Lower leg skin (tissue), 4 donors: Measurements from ENCODE around the gene WFIKKN1. TPM values are rescaled to one million over a fixed set of nuclear protein-coding genes. Genes with fewer than 3 reads are reported as not detected.

ENCODE experiments used
- DNase-seq, 2 donors: peaks; one replicate each; pipeline ENCODE4 v3.0.0-alpha.2; 2019; ENCODE audit warnings: low spot score in 2 of 2
- H3K4me3 ChIP-seq: fragments of 200-600 bp; sonication (generic); 2 replicates; pipeline ENCODE4 v1.5.1; 2017; ENCODE audit warnings: mild to moderate bottlenecking, low read depth; ENCODE audit not compliant: poor library complexity, severe bottlenecking
- POLR2A ChIP-seq, 2 donors: fragments of 450-650 bp; IDR thresholded peaks; one replicate each; pipeline ENCODE4 v1.6.1; 2016 to 2017; ENCODE audit warnings: antibody characterized with exemption in 2 of 2, mild to moderate bottlenecking in 1 of 2, moderate library complexity in 1 of 2
- WGBS, 2 donors: methylation state at CpG; one replicate each; pipeline ENCODE4 v1.1.5; 2018; 5-methylcytosine and 5-hydroxymethylcytosine counted together
- intact Hi-C: fragments of 100-400 bp; cut with DNase I; formaldehyde crosslinking; loops from one replicate; pipeline ENCODE4 v1.15.0; 2023; ENCODE audit warnings: low total_unique reads
- total RNA-seq, 4 donors: library from RNA; depleted of rRNA; stranded (reverse); fragments of >200 nt; gene quantifications; one replicate each; pipeline ENCODE4 v1.1.0, GENCODE V29; 2016
- TF ChIP-seq, protein P1 (sequence below), 3 donors: fragments of 450-650 bp; IDR thresholded peaks; one replicate each; pipeline ENCODE4 v1.5.1; 2016; ENCODE audit warnings: antibody characterized with exemption in 3 of 3, mild to moderate bottlenecking in 3 of 3, moderate library complexity in 2 of 3

The WFIKKN1 gene, protein sequence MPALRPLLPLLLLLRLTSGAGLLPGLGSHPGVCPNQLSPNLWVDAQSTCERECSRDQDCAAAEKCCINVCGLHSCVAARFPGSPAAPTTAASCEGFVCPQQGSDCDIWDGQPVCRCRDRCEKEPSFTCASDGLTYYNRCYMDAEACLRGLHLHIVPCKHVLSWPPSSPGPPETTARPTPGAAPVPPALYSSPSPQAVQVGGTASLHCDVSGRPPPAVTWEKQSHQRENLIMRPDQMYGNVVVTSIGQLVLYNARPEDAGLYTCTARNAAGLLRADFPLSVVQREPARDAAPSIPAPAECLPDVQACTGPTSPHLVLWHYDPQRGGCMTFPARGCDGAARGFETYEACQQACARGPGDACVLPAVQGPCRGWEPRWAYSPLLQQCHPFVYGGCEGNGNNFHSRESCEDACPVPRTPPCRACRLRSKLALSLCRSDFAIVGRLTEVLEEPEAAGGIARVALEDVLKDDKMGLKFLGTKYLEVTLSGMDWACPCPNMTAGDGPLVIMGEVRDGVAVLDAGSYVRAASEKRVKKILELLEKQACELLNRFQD
- total RNA-seq, result 1 to 10 TPM; 1.3 to 5.0 (median 2.8) TPM

DNA sequence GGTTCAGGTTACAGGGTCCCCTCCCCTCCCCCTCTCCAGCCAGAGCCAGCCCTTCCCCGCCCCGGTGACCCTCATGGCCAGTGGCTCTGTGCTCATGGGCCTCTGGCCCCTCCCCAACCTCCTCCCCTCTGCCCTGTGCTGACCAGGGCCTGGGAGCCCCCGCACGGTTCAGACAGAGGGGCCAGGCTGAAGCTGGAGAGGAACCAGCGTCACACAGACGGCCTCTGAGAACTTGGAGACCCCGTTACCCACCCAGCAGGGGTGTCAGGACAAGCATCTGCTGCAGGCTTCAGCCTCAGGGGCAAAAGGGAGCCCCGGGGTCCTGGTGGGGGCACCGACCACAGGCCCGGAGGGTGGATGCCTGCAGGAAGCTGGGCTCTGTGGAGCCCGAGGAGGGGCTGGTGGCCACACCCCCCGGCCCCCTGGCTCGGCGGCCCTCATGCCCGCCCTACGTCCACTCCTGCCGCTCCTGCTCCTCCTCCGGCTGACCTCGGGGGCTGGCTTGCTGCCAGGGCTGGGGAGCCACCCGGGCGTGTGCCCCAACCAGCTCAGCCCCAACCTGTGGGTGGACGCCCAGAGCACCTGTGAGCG is at the start of gene WFIKKN1:
Gene WFIKKN1 (plus strand): TSS at position 171 of the 591 bp plus-strand sequence. CDS start 269 bp downstream, at position 440.
- no peak for TF ChIP-seq POLR2A (IDR thresholded peaks at IDR 0.05)
- TF ChIP-seq, protein P1, sequence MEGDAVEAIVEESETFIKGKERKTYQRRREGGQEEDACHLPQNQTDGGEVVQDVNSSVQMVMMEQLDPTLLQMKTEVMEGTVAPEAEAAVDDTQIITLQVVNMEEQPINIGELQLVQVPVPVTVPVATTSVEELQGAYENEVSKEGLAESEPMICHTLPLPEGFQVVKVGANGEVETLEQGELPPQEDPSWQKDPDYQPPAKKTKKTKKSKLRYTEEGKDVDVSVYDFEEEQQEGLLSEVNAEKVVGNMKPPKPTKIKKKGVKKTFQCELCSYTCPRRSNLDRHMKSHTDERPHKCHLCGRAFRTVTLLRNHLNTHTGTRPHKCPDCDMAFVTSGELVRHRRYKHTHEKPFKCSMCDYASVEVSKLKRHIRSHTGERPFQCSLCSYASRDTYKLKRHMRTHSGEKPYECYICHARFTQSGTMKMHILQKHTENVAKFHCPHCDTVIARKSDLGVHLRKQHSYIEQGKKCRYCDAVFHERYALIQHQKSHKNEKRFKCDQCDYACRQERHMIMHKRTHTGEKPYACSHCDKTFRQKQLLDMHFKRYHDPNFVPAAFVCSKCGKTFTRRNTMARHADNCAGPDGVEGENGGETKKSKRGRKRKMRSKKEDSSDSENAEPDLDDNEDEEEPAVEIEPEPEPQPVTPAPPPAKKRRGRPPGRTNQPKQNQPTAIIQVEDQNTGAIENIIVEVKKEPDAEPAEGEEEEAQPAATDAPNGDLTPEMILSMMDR (IDR thresholded peaks at IDR 0.05), result no peak
- no peak within 1 kb of the TSS for H3K4me3 ChIP-seq
- no peak for DNase-seq
- intact Hi-C loops, result no loop called here
- WGBS, 2 donors, result 11% methylated on average over 18 of the region's 23 CpGs; no CpG with 5 or more reads in 1 of the 2 donors

DNA sequence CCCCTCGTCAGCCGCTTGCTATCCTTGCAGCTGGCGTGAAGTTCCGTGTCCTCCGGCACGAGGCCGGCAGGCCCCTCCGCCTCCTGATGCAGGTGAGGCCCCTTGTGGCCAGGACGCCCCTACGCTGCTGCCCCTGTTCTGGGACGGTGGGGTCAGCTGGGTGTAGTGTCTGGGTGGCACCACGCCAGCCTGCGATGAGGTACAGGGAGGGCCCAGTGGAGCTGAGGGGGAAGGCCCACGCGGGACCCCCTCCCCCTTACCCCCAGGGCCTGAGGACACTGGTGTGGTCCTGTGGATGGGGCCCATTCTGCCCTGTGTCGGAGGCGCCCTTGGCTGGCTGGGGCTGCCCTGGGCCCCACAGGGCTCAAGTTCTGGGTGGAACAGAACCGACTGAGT is 48.6 kb upstream of the WFIKKN1 start:
- no peak overlapping the region for H3K4me3 ChIP-seq
- 93 to 95% methylated on average over 12 to 14 of the region's 18 CpGs for WGBS, 2 donors
- no peak for DNase-seq

DNA sequence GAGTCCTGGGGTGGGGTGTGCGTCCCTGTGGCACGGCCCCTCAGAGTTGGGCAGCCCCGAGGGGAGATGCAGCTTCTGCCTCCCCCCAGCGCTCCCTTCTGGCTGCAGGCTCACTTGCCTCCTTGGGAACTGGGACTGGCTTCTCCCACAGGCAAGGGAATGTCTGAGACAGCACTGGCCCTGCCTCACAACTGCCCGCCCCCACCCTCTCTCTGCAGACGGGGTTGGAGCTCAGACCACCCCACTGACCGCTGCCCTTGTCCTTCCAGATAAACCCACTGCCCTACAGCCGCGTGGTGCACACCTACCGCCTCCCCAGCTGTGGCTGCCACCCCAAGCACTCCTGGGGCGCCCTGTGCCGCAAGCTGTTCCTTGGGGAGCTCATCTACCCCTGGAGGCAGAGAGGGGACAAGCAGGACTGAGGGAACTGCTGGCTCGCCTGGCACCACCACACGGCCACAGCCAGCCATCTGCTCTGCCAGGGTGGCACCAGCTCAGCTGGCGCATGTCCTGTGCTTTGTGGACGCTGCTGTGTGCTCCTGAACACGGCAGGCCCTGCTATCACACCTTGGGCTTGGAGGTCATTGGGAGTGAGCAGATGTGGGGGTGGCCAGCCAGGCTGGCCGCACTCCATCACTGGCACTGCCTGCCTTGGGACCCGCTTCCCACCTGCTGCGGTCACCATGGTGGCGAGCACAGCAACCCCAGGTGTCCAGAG is 48.0 kb upstream of the WFIKKN1 start:
- DNase-seq, result no peak
- no peak for TF ChIP-seq POLR2A (IDR thresholded peaks at IDR 0.05)
- TF ChIP-seq, protein P1 (IDR thresholded peaks at IDR 0.05), result no peak
- 83 to 88% methylated on average over 12 to 17 of the region's 21 CpGs for WGBS, 2 donors
- no peak overlapping the region for H3K4me3 ChIP-seq
- intact Hi-C loops, result no loop called here

More for the DNA sequence above, 48.6 kb upstream of the WFIKKN1 start:
- TF ChIP-seq POLR2A (IDR thresholded peaks at IDR 0.05), result no peak
- TF ChIP-seq, protein P1 (IDR thresholded peaks at IDR 0.05), result no peak
- intact Hi-C loops, result no loop called here

DNA sequence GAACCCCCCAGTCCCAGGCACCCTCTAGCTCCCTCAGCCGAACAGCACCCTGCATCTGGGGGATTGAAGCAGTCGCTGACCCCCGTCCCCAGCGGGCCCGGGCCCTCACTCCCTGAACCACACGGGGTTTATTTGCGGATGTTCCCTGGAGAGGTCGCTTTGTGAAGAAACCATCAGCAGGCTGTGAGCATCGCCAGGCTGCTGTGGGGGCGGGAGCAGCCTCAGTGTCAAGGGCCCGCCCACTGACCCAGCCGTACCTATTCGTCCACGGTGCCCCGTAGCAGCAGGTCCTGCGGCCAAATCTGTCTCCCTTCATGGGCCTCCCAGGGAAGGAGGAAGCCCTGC is 47.3 kb upstream of the WFIKKN1 start:
- intact Hi-C loops, result no loop called here
- TF ChIP-seq, protein P1 (IDR thresholded peaks at IDR 0.05), result no peak
- no peak for TF ChIP-seq POLR2A (IDR thresholded peaks at IDR 0.05)
- no peak for DNase-seq
- no peak overlapping the region for H3K4me3 ChIP-seq
- WGBS, 2 donors, result 43 to 49% methylated on average over 7 to 13 of the region's 16 CpGs

DNA sequence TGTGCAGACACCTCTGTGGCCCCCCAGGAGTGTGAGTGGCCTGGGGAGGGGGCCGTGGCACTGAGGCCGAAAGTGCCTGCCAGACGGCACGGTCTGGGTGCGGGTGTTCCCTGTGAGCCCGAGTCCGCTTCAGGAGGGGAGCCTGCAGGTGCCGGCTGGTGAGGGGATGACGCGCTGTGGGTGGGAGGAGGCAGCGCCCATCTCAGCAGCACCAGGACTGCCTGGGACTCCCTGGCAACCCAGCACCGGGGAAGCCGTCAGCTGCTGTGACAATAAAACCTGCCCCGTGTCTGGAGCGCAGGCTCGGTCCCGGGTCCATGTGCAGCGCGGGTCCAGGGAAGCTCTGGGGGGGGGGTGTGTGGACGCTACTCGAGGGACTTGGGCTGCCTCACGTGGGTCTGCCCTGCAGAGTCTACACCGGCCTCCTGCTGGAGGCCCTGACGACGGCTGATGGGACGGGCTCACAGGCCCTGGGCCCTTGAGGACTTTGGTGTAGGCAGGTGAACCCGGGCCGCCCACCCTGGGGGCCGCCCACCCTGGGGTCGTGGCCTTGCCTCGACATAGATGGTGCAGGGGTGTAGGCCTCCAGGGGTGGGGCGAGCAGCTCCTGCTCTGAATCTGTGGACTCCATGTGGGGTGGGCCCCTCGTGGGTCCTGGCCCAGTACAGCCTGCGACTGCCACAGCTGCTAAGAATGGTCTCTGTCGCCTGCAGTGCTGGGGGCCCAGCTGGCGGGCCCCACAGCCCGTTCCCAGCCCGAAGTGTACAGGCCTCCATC is 46.8 kb upstream of the WFIKKN1 start:
- intact Hi-C loops, result no loop called here
- TF ChIP-seq, protein P1 (IDR thresholded peaks at IDR 0.05), result no peak
- no peak for TF ChIP-seq POLR2A (IDR thresholded peaks at IDR 0.05)
- no peak for DNase-seq
- 33 to 48% methylated on average over 15 to 25 of the region's 38 CpGs for WGBS, 2 donors
- no peak overlapping the region for H3K4me3 ChIP-seq
